HG03558 (cell line): ENCODE measurements around the gene UVRAG.
"Not testable (repeated sequence)": the region's sequence is repeated elsewhere in the genome, so short reads cannot be mapped to it uniquely, and the experiment has no call there.

Experiments used
- ATAC-seq: cut with Tn5 transposase; IDR thresholded peaks from one replicate; pipeline ENCODE4 v1.9.1; 2021; ENCODE audit warnings: moderate number of reproducible peaks; ENCODE audit not compliant: unreplicated experiment; ENCODE audit errors: extremely low read depth

UVRAG gene

GRCh38 chr11:76048763-76049162 lies 233.8 kb downstream of the UVRAG start:
- ATAC-seq: no peak

- no peak for ATAC-seq
These were observed 234.5 kb downstream of the UVRAG start for GRCh38 chr11:76049511-76049910.

- ATAC-seq: no peak
These were observed 236.9 kb downstream of the UVRAG start for GRCh38 chr11:76051937-76052336.

GRCh38 chr11:76054330-76054729 lies 239.3 kb downstream of the UVRAG start:
- ATAC-seq: no peak

- no peak for ATAC-seq
These were observed 241.9 kb downstream of the UVRAG start for GRCh38 chr11:76056876-76057275.

GRCh38 chr11:76060475-76061036 lies 245.5 kb downstream of the UVRAG start:
- not testable (repeated sequence) for ATAC-seq

GRCh38 chr11:76062733-76063132 lies 247.7 kb downstream of the UVRAG start:
- ATAC-seq: peak; percentile 73

GRCh38 chr11:76064192-76064591 lies 249.2 kb downstream of the UVRAG start:
- no peak for ATAC-seq

GRCh38 chr11:76067099-76067498 lies 252.1 kb downstream of the UVRAG start:
- no peak for ATAC-seq

- ATAC-seq: no peak
These were observed 254.0 kb downstream of the UVRAG start for GRCh38 chr11:76069001-76069400.

- no peak for ATAC-seq
These were observed 256.1 kb downstream of the UVRAG start for GRCh38 chr11:76071090-76071489.

GRCh38 chr11:76073724-76074123 lies 258.7 kb downstream of the UVRAG start:
- no peak for ATAC-seq

- no peak for ATAC-seq
These were observed 259.4 kb downstream of the UVRAG start for GRCh38 chr11:76074148-76075095.

GRCh38 chr11:76075716-76076115 lies 260.7 kb downstream of the UVRAG start:
- ATAC-seq: no peak

GRCh38 chr11:76076253-76076652 lies 261.2 kb downstream of the UVRAG start:
- not testable (repeated sequence) for ATAC-seq

- no peak for ATAC-seq
These were observed 261.7 kb downstream of the UVRAG start for GRCh38 chr11:76076749-76077148.

GRCh38 chr11:76077575-76078150 lies 262.7 kb downstream of the UVRAG start:
- ATAC-seq: no peak

GRCh38 chr11:76081084-76081483 lies 266.1 kb downstream of the UVRAG start:
- ATAC-seq: not testable (repeated sequence)

GRCh38 chr11:76083563-76084451 lies 268.8 kb downstream of the UVRAG start:
- ATAC-seq: no peak

GRCh38 chr11:76085270-76085669 lies 270.3 kb downstream of the UVRAG start:
- ATAC-seq: no peak
